Astrocyte of the spinal cord (primary cell): ENCODE data around the gene EFCAB8.

Experiments
- DNase-seq: peaks from one replicate; pipeline ENCODE4 v3.0.0; 2011; ENCODE audit warnings: low read depth, low spot score
- H3K4me3 ChIP-seq: 2 replicates; pipeline ENCODE4 v1.5.1; 2011; ENCODE audit warnings: low read depth, mild to moderate bottlenecking, low read length, moderate library complexity
- in situ Hi-C: cut with HindIII; loops from 2 replicates; pipeline ENCODE4 v1.10.0; 2017; ENCODE audit warnings: low sequenced_read_pairs
- TF ChIP-seq, protein P1 (sequence below): IDR thresholded peaks from 2 replicates; pipeline ENCODE4 v1.5.1; 2012; ENCODE audit warnings: low read depth, mild to moderate bottlenecking, low read length, inconsistent platforms

EFCAB8 gene

DNA sequence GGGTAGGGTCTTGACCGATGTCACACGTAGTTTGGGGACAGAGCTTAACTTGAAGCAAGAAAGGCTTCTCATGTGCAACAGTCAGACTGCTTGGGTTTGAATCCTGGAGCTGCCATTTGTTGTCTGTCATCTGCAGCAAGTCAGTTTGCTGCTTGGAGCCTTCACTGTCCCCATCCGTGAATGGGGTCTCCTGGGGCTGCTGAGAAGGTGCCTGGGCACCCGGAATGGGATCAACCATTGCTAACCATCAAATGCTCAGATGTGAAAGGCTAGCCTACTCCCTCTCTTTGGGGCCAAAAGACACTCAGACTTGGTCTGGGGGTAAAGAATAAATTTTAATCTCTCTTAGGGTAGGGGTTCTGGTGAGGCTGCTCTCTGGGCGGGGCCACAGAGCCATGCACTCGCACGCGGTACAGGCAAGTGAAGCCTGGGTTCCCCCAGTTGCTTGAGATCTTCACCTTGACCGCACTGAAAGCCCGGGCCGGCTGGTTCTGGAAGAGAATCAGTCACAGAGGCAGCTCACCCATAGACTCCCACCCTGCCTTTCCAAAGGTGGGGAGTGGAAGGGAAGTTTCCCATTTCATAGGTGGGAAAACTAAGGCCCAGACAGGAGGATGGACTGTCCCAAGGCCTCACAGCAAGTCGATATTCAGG is 124.9 kb downstream of the EFCAB8 start:
- in situ Hi-C loops, result no loop called here
- DNase-seq, result no peak
- no peak overlapping the region for H3K4me3 ChIP-seq
- TF ChIP-seq, protein P1, sequence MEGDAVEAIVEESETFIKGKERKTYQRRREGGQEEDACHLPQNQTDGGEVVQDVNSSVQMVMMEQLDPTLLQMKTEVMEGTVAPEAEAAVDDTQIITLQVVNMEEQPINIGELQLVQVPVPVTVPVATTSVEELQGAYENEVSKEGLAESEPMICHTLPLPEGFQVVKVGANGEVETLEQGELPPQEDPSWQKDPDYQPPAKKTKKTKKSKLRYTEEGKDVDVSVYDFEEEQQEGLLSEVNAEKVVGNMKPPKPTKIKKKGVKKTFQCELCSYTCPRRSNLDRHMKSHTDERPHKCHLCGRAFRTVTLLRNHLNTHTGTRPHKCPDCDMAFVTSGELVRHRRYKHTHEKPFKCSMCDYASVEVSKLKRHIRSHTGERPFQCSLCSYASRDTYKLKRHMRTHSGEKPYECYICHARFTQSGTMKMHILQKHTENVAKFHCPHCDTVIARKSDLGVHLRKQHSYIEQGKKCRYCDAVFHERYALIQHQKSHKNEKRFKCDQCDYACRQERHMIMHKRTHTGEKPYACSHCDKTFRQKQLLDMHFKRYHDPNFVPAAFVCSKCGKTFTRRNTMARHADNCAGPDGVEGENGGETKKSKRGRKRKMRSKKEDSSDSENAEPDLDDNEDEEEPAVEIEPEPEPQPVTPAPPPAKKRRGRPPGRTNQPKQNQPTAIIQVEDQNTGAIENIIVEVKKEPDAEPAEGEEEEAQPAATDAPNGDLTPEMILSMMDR, result no peak

DNA sequence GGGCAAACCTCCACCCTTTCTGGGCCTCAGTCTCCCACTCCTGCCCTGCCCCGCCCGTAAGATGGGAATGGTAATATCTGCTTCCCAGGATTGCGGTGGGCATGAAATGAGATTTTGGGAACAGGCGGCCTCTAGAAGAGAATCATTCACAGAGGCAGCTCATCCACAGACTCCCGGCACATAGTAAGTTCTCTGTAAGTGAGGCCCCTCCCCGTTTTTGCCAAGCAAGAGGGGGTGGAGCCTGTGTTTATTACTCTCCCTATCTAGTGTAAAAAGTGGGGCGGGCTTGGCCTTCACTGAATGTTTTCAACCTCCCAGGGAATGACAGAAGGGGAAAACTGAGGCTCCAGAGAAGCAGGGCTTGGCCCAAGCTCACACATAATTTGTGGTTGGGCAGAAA is 125.5 kb downstream of the EFCAB8 start:
- in situ Hi-C loops, result no loop called here
- no peak for DNase-seq
- no peak overlapping the region for H3K4me3 ChIP-seq
- TF ChIP-seq, protein P1, result no peak

DNA sequence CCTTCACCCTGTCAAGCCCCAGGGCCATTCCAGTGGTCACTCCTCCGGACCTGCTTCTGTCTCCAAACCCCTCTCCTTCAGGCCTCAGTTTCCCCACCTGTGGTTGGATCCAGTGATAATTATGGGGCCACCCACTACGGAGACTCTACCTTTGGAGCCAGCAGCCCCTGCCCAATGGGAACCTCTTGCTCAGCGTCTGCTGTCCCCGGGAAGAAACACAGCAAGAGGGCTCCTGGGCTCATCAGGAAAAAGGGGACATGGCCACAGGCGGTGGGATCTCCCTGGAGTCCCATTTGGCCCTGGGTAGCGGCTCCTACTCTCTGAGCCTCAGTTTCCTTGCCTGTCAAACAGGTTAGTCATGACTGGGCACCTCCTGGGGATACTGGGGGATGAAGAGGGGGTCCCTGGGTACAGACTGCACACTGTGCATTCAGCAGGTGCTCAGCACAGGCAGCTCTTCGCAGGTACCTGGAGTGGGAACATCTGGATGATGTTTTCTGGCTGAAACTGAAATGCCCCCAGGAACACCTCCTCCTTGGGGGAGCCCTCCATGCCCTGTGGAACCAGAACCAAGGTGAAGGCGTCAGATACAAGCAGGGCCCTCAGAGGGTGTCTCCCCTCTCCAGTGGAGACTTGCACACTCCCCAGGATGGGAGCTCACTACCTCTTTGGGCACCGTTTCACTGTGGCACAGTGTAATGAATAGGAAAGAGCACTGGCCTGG is 126.1 kb downstream of the EFCAB8 start:
- in situ Hi-C loops, result no loop called here
- H3K4me3 ChIP-seq, result no peak overlapping the region
- TF ChIP-seq, protein P1, result no peak
- DNase-seq, result no peak

DNA sequence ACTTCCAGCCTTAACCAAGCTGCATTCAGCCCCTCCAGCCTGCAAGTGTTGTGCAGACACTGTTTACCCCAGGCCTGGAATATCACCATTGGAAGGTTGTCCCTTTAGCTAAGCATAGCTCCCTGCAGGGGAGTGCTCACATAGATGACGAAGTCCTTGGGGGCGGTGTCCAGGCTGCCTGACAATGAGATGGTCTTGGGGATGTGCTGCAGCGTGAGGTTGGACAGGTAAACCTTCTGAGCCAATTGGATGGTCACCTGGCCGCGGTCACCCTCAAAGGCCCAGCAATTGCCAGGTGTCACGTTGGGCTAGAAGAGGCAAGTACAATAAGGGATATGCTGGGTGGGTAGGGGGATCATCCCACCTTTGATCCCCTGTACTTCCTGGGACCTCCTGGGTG is 126.9 kb downstream of the EFCAB8 start:
- no peak overlapping the region for H3K4me3 ChIP-seq
- in situ Hi-C loops, result no loop called here
- DNase-seq, result no peak
- TF ChIP-seq, protein P1, result no peak

DNA sequence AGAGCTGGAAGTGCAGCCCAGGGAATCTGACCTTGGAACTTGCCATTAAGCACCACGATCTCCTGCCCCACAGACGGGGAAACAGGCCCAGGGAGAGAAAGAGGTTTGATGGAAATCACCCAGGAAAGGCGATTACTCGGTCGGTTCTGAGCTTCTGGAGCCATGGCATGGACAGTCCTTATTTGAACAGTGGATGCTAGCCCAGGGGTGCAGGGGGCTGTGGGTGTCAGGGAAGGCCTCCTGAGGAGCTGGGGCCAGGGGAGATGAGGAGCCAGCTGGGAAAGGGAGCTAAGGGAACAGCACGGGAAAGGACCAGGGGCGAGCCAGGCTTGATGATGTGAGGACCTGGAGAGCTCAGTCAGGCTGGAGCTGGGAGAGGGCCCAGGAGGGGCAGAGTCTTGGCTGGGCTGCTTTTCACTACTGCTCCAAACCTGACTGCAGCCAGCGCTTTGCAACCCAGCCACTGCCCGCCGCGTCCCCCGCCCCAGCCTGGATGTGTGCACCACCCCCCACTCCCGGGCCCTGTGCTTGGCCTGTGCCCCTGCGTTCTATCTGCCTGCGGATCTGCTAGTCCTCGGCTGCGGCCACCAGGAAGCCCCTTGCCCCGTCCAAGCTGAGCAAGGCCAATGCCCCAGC is 127.7 kb downstream of the EFCAB8 start:
- TF ChIP-seq, protein P1, result no peak
- DNase-seq, result no peak
- in situ Hi-C loops, result no loop called here
- H3K4me3 ChIP-seq, result no peak overlapping the region

DNA sequence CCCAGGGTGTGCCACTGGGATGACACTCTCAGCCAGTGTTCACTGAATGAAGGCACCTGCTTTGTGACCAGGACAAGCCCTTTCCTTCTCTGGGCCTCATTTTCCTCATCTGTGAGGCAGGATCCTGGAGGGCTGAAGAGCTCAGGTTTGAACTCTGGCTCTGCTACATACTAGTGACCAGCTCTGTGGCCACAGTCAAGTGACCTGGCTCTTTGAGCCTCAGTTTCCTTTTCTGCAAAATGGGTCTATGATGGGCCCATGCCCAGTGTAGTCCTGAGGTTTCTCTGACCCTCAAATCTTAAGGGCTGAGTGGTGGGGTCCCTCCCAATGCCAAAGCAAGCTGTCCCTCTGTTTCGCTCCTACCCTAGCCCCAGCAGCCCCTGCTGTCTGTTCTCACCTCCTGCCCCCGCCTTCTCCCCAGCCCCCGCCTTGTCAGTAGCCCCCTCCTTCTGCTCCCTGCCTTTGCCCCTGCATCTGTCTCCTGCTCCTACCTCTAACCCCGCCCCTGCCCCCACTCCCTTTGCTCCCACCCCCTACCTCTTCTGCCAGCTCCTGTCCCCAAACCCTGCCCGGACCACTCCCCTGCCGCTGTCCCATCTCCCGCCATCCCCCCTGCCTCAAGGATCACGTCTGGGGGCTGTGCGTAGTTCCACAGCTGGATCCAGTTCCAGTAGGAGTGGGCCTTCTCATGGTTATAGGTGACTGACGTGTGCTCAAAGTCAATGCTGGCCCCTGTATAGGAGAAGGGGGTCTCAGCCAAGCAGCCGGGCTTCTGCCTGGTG is 128.5 kb downstream of the EFCAB8 start:
- TF ChIP-seq, protein P1, result no peak

More for the DNA sequence above, 128.5 kb downstream of the EFCAB8 start:
- H3K4me3 ChIP-seq, result no peak overlapping the region
- DNase-seq, result no peak
- in situ Hi-C loops, result no loop called here
